ENCODE measurements around the gene AVP. TPM values are rescaled to one million over a fixed set of nuclear protein-coding genes. Genes with fewer than 3 reads are reported as not detected.

Gene AVP
- total and polyA plus RNA-seq, 2 donors (not counting 3 experiments of a cell fraction or from before 2014, with no cell fraction given), result not detected

DNA sequence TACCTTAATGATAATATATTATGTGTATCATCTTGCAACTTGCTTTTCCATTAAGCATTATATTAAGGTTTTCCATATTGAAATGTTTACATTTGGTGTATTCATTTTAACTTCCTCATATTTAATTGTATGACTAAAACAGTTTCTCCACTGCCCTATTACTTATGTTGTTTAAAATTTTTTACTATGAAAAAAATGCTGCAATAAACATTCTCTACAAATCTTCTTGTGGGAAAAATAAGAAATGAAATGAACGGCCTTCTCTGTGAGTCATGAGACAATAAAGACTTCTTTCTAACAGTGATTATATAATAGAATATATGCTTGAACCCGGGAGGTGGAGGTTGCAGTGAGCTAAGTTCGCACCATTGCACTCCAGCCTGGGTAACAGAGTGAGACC is 49.6 kb upstream of the AVP start:
- H3K27ac ChIP-seq (ENCODE audit: insufficient read depth, low read depth, low read length), result no peak overlapping the region
- no peaks in the 10 kb centered on the region for H4K20me1 ChIP-seq (replicated peaks; ENCODE audit: control insufficient read depth, extremely low read depth, insufficient read depth, low read length)
- no peak for TF ChIP-seq MYC (IDR thresholded peaks at IDR 0.05; ENCODE audit: low read depth, low read length)
- TF ChIP-seq JUN (IDR thresholded peaks at IDR 0.05; ENCODE audit: borderline replicate concordance, insufficient read depth, insufficient read length, low read depth), result no peak
- TF ChIP-seq POLR2A (IDR thresholded peaks at IDR 0.05; ENCODE audit: low read depth, low read length), result no peak
- no peak for TF ChIP-seq FOS (IDR thresholded peaks at IDR 0.05; ENCODE audit: borderline replicate concordance, insufficient read depth, low read length)
- TF ChIP-seq, protein P1, sequence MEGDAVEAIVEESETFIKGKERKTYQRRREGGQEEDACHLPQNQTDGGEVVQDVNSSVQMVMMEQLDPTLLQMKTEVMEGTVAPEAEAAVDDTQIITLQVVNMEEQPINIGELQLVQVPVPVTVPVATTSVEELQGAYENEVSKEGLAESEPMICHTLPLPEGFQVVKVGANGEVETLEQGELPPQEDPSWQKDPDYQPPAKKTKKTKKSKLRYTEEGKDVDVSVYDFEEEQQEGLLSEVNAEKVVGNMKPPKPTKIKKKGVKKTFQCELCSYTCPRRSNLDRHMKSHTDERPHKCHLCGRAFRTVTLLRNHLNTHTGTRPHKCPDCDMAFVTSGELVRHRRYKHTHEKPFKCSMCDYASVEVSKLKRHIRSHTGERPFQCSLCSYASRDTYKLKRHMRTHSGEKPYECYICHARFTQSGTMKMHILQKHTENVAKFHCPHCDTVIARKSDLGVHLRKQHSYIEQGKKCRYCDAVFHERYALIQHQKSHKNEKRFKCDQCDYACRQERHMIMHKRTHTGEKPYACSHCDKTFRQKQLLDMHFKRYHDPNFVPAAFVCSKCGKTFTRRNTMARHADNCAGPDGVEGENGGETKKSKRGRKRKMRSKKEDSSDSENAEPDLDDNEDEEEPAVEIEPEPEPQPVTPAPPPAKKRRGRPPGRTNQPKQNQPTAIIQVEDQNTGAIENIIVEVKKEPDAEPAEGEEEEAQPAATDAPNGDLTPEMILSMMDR (IDR thresholded peaks at IDR 0.05; ENCODE audit: extremely low read depth in 1 of 2, insufficient read depth in 1 of 2, low read depth in 1 of 2, low read length in 2 of 2), result no peak
- TF ChIP-seq GATA2 (IDR thresholded peaks at IDR 0.05; ENCODE audit: insufficient read depth, insufficient read length, low read depth, low read length), result no peak
- ChIA-PET CTCF (no interaction called here), POLR2A (no interaction called here)
- no peak overlapping the region for H3K9ac ChIP-seq (replicated peaks; ENCODE audit: extremely low read depth, insufficient read depth, low read length)
- no peaks in the 10 kb centered on the region for H3K9me3 ChIP-seq (replicated peaks; ENCODE audit: control insufficient read depth, insufficient read depth, low read length)
- H3K79me2 ChIP-seq (ENCODE audit: control insufficient read depth, insufficient read depth, low read length), result no peaks in the 10 kb centered on the region
- no peaks in the 10 kb centered on the region for H3K36me3 ChIP-seq (ENCODE audit: control insufficient read depth in 2 of 2, extremely low read depth in 1 of 2, insufficient read depth in 2 of 2, low read length in 2 of 2)
- H2AFZ ChIP-seq (ENCODE audit: low read depth, low read length), result no peak overlapping the region
- intact Hi-C loops (cut with micrococcal nuclease), result no loop called here
- no peak overlapping the region for H3K4me2 ChIP-seq (ENCODE audit: insufficient read depth, low read length)
- no peaks in the 10 kb centered on the region for H3K4me1 ChIP-seq (ENCODE audit: control insufficient read depth, extremely low read depth, insufficient read depth, low read length)
- dilution Hi-C loops (cut with MboI; ENCODE audit: extremely low pct_ligation_motif_present, low sequenced_read_pairs), result no loop called here
- no peak overlapping the region for H3K4me3 ChIP-seq (replicated peaks in 1 of 3; ENCODE audit: insufficient read depth in 1 of 3, low read depth in 1 of 3, low read length in 3 of 3)
- no peaks in the 10 kb centered on the region for H3K9me1 ChIP-seq (replicated peaks; ENCODE audit: control insufficient read depth, extremely low read depth, insufficient read depth, low read length)
- FAIRE-seq, result no peak
- no peaks in the 10 kb centered on the region for H3K27me3 ChIP-seq (ENCODE audit: control insufficient read depth in 2 of 2, insufficient read depth in 2 of 2, low read length in 2 of 2)
- DNase-seq (ENCODE audit: low read depth, low spot score), result no peak
- no TSS peak for BruUV-seq (replicated peaks)

DNA sequence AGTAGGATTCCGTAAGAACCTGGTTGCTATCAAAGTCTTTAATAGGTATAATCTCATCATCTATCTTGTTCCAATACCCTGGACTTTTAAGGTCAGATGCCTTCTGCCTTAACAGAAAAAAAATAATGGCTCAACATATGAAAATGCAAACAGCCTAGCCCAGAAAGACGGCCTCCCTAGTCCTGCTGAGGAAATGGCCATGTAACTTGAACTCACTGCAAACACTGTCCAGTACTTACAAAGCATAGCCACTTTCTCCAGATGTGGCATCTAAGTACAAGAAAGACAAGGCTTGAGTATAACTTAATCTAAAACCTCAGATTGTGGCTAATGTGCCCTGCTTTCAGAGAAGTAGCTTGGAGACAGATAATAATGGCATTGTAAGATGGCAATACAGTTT is 48.6 kb upstream of the AVP start:
- intact Hi-C loops (cut with micrococcal nuclease), result no loop called here
- H3K27me3 ChIP-seq (ENCODE audit: control insufficient read depth in 2 of 2, insufficient read depth in 2 of 2, low read length in 2 of 2), result no peaks in the 10 kb centered on the region
- no peaks in the 10 kb centered on the region for H3K4me1 ChIP-seq (ENCODE audit: control insufficient read depth, extremely low read depth, insufficient read depth, low read length)
- no peaks in the 10 kb centered on the region for H3K9me3 ChIP-seq (replicated peaks; ENCODE audit: control insufficient read depth, insufficient read depth, low read length)
- no peaks in the 10 kb centered on the region for H3K79me2 ChIP-seq (ENCODE audit: control insufficient read depth, insufficient read depth, low read length)
- FAIRE-seq (no peak), DNase-seq (ENCODE audit: low read depth, low spot score) (no peak)
- TF ChIP-seq, protein P1 (IDR thresholded peaks at IDR 0.05; ENCODE audit: extremely low read depth in 1 of 2, insufficient read depth in 1 of 2, low read depth in 1 of 2, low read length in 2 of 2), result no peak
- TF ChIP-seq POLR2A (IDR thresholded peaks at IDR 0.05; ENCODE audit: low read depth, low read length) (no peak), FOS (IDR thresholded peaks at IDR 0.05; ENCODE audit: borderline replicate concordance, insufficient read depth, low read length) (no peak), GATA2 (IDR thresholded peaks at IDR 0.05; ENCODE audit: insufficient read depth, insufficient read length, low read depth, low read length) (no peak), POLR2AphosphoS5 (IDR thresholded peaks at IDR 0.05; ENCODE audit: insufficient read depth, low read depth, low read length) (no peak), JUN (IDR thresholded peaks at IDR 0.05; ENCODE audit: borderline replicate concordance, insufficient read depth, insufficient read length, low read depth) (no peak), EZH2 (IDR thresholded peaks at IDR 0.05; ENCODE audit: borderline replicate concordance, low read depth, low read length, severe bottlenecking) (no peak), MYC (IDR thresholded peaks at IDR 0.05; ENCODE audit: low read depth, low read length) (no peak)
- TF ChIP-seq, protein P2, sequence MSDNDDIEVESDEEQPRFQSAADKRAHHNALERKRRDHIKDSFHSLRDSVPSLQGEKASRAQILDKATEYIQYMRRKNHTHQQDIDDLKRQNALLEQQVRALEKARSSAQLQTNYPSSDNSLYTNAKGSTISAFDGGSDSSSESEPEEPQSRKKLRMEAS (IDR thresholded peaks at IDR 0.05; ENCODE audit: insufficient read depth, insufficient read length), result no peak
- H3K27ac ChIP-seq (ENCODE audit: insufficient read depth, low read depth, low read length), result no peak overlapping the region
- no peaks in the 10 kb centered on the region for H3K9me1 ChIP-seq (replicated peaks; ENCODE audit: control insufficient read depth, extremely low read depth, insufficient read depth, low read length)
- dilution Hi-C loops (cut with MboI; ENCODE audit: extremely low pct_ligation_motif_present, low sequenced_read_pairs), result no loop called here
- no peaks in the 10 kb centered on the region for H3K36me3 ChIP-seq (ENCODE audit: control insufficient read depth in 2 of 2, extremely low read depth in 1 of 2, insufficient read depth in 2 of 2, low read length in 2 of 2)
- no peak overlapping the region for H3K4me3 ChIP-seq (replicated peaks in 1 of 3; ENCODE audit: insufficient read depth in 1 of 3, low read depth in 1 of 3, low read length in 3 of 3)
- BruUV-seq (replicated peaks), result no TSS peak
- H4K20me1 ChIP-seq (replicated peaks; ENCODE audit: control insufficient read depth, extremely low read depth, insufficient read depth, low read length), result no peaks in the 10 kb centered on the region
- POLR2A ChIA-PET, result no interaction called here
- CTCF ChIA-PET, result no interaction called here
- no peak overlapping the region for H3K9ac ChIP-seq (replicated peaks; ENCODE audit: extremely low read depth, insufficient read depth, low read length)
- no peak overlapping the region for H2AFZ ChIP-seq (ENCODE audit: low read depth, low read length)
- H3K4me2 ChIP-seq (ENCODE audit: insufficient read depth, low read length), result no peak overlapping the region
